ENCODE measurements around the gene ANKRD34C.

ANKRD34C gene

GRCh38 chr15:79322945-79323344 is 40.4 kb downstream of the ANKRD34C start:
- Histone ChIP-seq H3K4me3 (ENCODE audit: low read length in 2 of 2) (no peak overlapping the region), H3K9ac (ENCODE audit: low read depth in 1 of 2, low read length in 2 of 2) (no peak overlapping the region), H3K4me1 (ENCODE audit: control insufficient read depth in 2 of 2, insufficient read depth in 2 of 2, low read length in 2 of 2) (no peaks in the 10 kb centered on the region), H3K36me3 (ENCODE audit: control insufficient read depth in 2 of 2, insufficient read depth in 2 of 2, low read length in 2 of 2) (peaks cover 33 to 41% of the 10 kb centered on the region in 2 donors), H3K9me3 (ENCODE audit: control insufficient read depth in 2 of 2, low read length in 2 of 2) (no peaks in the 10 kb centered on the region), H3K27ac (ENCODE audit: low read depth in 2 of 2, low read length in 2 of 2) (no peak overlapping the region), H3K27me3 (ENCODE audit: control insufficient read depth in 2 of 2, insufficient read depth in 2 of 2, low read length in 2 of 2) (no peaks in the 10 kb centered on the region)

- Histone ChIP-seq H3K4me3 (ENCODE audit: low read length in 2 of 2) (no peak overlapping the region), H3K9me3 (ENCODE audit: control insufficient read depth in 2 of 2, low read length in 2 of 2) (no peaks in the 10 kb centered on the region), H3K27me3 (ENCODE audit: control insufficient read depth in 2 of 2, insufficient read depth in 2 of 2, low read length in 2 of 2) (no peaks in the 10 kb centered on the region), H3K9ac (ENCODE audit: low read depth in 1 of 2, low read length in 2 of 2) (no peak overlapping the region), H3K36me3 (ENCODE audit: control insufficient read depth in 2 of 2, insufficient read depth in 2 of 2, low read length in 2 of 2) (peaks cover 0 to 5% of the 10 kb centered on the region in 2 donors), H3K27ac (ENCODE audit: low read depth in 2 of 2, low read length in 2 of 2) (no peak overlapping the region), H3K4me1 (ENCODE audit: control insufficient read depth in 2 of 2, insufficient read depth in 2 of 2, low read length in 2 of 2) (no peaks in the 10 kb centered on the region)
Measured at GRCh38 chr15:79329171-79329611, 46.7 kb downstream of the ANKRD34C start.

All from mucosa of rectum (tissue), 2 donors.